ENCODE data around the gene KIF16B.

DNA sequence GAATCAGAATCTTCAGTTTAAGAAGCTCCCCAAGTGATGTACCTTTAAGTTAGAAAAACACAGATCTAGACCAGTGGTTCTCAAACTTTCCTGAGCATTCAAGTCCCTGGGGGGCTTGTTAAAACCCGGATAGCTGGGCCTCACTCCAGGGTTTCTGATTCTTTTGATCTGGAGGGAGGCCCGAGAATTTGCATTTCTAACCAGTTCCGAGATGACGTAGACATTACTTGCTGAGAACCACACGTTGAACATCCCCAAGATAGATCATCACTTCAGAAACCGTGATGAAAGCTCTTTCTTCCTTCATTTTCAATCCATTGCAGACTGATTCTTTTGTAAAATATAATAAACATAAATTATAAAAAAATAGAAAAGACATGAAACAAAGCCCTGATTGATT is 40.7 kb upstream of the KIF16B start:
- no peak for TF ChIP-seq SIN3A (IDR thresholded peaks at IDR 0.05; ENCODE audit: low read depth)
- no peak for TF ChIP-seq EZH2 (IDR thresholded peaks at IDR 0.05)
- no peak for TF ChIP-seq ZNF274 (IDR thresholded peaks at IDR 0.05; ENCODE audit: low read depth, low read length)
- TF ChIP-seq, protein P1, sequence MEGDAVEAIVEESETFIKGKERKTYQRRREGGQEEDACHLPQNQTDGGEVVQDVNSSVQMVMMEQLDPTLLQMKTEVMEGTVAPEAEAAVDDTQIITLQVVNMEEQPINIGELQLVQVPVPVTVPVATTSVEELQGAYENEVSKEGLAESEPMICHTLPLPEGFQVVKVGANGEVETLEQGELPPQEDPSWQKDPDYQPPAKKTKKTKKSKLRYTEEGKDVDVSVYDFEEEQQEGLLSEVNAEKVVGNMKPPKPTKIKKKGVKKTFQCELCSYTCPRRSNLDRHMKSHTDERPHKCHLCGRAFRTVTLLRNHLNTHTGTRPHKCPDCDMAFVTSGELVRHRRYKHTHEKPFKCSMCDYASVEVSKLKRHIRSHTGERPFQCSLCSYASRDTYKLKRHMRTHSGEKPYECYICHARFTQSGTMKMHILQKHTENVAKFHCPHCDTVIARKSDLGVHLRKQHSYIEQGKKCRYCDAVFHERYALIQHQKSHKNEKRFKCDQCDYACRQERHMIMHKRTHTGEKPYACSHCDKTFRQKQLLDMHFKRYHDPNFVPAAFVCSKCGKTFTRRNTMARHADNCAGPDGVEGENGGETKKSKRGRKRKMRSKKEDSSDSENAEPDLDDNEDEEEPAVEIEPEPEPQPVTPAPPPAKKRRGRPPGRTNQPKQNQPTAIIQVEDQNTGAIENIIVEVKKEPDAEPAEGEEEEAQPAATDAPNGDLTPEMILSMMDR (IDR thresholded peaks at IDR 0.05 in 2 of 3, conservative IDR thresholded peaks at IDR 0.05 in 1 of 3; ENCODE audit: borderline replicate concordance in 1 of 3, insufficient read depth in 1 of 3, low read depth in 2 of 3, low read length in 2 of 3), result no peak
- TF ChIP-seq ELF1 (IDR thresholded peaks at IDR 0.05; ENCODE audit: borderline replicate concordance, low read depth), result no peak
- no peak for TF ChIP-seq POLR2A (IDR thresholded peaks at IDR 0.05; ENCODE audit: borderline replicate concordance, extremely low read depth, insufficient read depth, insufficient read length)
- TF ChIP-seq, protein P2, sequence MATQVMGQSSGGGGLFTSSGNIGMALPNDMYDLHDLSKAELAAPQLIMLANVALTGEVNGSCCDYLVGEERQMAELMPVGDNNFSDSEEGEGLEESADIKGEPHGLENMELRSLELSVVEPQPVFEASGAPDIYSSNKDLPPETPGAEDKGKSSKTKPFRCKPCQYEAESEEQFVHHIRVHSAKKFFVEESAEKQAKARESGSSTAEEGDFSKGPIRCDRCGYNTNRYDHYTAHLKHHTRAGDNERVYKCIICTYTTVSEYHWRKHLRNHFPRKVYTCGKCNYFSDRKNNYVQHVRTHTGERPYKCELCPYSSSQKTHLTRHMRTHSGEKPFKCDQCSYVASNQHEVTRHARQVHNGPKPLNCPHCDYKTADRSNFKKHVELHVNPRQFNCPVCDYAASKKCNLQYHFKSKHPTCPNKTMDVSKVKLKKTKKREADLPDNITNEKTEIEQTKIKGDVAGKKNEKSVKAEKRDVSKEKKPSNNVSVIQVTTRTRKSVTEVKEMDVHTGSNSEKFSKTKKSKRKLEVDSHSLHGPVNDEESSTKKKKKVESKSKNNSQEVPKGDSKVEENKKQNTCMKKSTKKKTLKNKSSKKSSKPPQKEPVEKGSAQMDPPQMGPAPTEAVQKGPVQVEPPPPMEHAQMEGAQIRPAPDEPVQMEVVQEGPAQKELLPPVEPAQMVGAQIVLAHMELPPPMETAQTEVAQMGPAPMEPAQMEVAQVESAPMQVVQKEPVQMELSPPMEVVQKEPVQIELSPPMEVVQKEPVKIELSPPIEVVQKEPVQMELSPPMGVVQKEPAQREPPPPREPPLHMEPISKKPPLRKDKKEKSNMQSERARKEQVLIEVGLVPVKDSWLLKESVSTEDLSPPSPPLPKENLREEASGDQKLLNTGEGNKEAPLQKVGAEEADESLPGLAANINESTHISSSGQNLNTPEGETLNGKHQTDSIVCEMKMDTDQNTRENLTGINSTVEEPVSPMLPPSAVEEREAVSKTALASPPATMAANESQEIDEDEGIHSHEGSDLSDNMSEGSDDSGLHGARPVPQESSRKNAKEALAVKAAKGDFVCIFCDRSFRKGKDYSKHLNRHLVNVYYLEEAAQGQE (IDR thresholded peaks at IDR 0.05; ENCODE audit: low read depth), result no peak
- TF ChIP-seq, protein P3, sequence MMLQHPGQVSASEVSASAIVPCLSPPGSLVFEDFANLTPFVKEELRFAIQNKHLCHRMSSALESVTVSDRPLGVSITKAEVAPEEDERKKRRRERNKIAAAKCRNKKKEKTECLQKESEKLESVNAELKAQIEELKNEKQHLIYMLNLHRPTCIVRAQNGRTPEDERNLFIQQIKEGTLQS (IDR thresholded peaks at IDR 0.05), result no peak
- TF ChIP-seq POLR2AphosphoS5 (IDR thresholded peaks at IDR 0.05; ENCODE audit: low read depth, low read length), result no peak
